ENCODE data around the gene MAVS. TPM values are rescaled to one million over a fixed set of nuclear protein-coding genes. Genes with fewer than 3 reads are reported as not detected.
A peak's percentile ranks its signal among the peaks of the same experiment; 100 is the strongest.

MAVS gene
- total RNA-seq, 1 experiment from 2014 or later: 23.4 TPM

DNA sequence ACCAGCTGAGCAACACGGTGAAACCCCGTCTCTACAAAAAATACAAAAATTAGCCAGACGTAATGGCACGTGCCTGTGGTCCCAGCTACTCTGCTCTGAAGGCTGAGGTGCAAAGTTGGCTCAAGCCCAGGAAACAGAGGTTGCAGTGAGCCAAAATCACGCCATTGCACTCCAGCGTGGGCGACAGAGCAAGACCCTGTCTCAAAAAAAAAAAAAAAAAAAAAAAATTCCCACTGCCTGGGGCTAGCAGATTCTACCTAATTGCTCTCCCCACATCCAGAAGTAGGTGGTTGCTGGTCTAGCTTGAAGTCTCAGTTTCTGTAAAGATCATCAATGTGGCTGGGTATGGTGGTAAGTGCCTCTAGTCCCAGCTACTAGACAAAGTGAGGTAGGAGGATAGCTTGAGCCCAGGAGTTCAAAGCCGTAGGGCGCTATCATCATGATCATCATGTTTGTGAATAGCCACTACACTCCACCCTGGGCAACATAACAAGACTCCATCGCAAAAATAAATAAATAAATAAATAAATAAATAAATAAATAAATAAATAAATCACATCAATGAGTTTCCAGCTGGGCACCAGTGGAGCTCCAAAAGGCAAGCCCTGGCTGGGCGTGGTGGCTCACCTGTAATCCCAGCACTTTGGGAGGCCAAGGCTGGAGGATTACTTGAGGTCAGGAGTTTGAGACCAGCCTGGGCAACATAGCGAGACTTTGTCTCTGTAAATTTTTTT is 32.6 kb upstream of the MAVS start:
- Mint-ChIP-seq H3K27me3 (ENCODE audit: low read depth) (no peaks in the 10 kb centered on the region), H3K4me1 (peaks cover 15% of the 10 kb centered on the region), H3K9me3 (no peaks in the 10 kb centered on the region), H3K27ac (no peak overlapping the region), H3K4me3 (no peak overlapping the region), H3K36me3 (no peaks in the 10 kb centered on the region)
- ChIA-PET CTCF (interaction anchor here (1.2 to 1.8 kb wide), 3 partner anchors 28 to 64 kb away, joined by 4 to 9 read pairs (median 7); partner anchors contain the start of gene CENPB), POLR2A (interaction anchor here (0.6 to 1.1 kb wide), 2 partner anchors 14 to 16 kb away, joined by 3 to 6 read pairs; no protein-coding TSS in a partner anchor)
- no peak for ATAC-seq
- TF ChIP-seq ESRRA (CRISPR knock-in tag; IDR thresholded peaks at IDR 0.05; ENCODE audit: borderline replicate concordance) (no peak), ZNF219 (CRISPR knock-in tag; IDR thresholded peaks at IDR 0.05; ENCODE audit: borderline replicate concordance) (no peak)
- DNase-seq (ENCODE audit: low spot score): no peak

- H3K9me3 Mint-ChIP-seq: no peaks in the 10 kb centered on the region
- POLR2A ChIA-PET: no interaction called here
- TF ChIP-seq ETV6 (CRISPR knock-in tag; IDR thresholded peaks at IDR 0.05): no peak
- TF ChIP-seq MXD4 (CRISPR knock-in tag; IDR thresholded peaks at IDR 0.05; ENCODE audit: borderline replicate concordance): no peak
- no peak for TF ChIP-seq RORB (CRISPR knock-in tag; IDR thresholded peaks at IDR 0.05)
- TF ChIP-seq GRHL2 (CRISPR knock-in tag; IDR thresholded peaks at IDR 0.05; ENCODE audit: insufficient replicate concordance, severe bottlenecking): no peak
- TF ChIP-seq, protein P1, sequence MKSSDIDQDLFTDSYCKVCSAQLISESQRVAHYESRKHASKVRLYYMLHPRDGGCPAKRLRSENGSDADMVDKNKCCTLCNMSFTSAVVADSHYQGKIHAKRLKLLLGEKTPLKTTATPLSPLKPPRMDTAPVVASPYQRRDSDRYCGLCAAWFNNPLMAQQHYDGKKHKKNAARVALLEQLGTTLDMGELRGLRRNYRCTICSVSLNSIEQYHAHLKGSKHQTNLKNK (CRISPR knock-in tag; IDR thresholded peaks at IDR 0.05): no peak
- TF ChIP-seq IRF2 (CRISPR knock-in tag; IDR thresholded peaks at IDR 0.05; ENCODE audit: borderline replicate concordance, low read depth): no peak
- TF ChIP-seq SP1 (CRISPR knock-in tag; conservative IDR thresholded peaks at IDR 0.05): no peak
- H3K27ac Mint-ChIP-seq: no peak overlapping the region
- DNase-seq (ENCODE audit: low spot score) (no peak), ATAC-seq (no peak)
- peaks cover 22% of the 10 kb centered on the region for H3K4me1 Mint-ChIP-seq
- CTCF ChIA-PET: interaction anchor here (1.8 to 6.6 kb wide), 2 partner anchors 27 to 40 kb away, joined by 6 to 92 read pairs; partner anchors contain the start of gene CENPB
- no peaks in the 10 kb centered on the region for H3K27me3 Mint-ChIP-seq (ENCODE audit: low read depth)
- no peak overlapping the region for H3K4me3 Mint-ChIP-seq
- H3K36me3 Mint-ChIP-seq: no peaks in the 10 kb centered on the region
These were observed 31.6 kb upstream of the MAVS start for GRCh38 chr20:3814928-3815495.

DNA sequence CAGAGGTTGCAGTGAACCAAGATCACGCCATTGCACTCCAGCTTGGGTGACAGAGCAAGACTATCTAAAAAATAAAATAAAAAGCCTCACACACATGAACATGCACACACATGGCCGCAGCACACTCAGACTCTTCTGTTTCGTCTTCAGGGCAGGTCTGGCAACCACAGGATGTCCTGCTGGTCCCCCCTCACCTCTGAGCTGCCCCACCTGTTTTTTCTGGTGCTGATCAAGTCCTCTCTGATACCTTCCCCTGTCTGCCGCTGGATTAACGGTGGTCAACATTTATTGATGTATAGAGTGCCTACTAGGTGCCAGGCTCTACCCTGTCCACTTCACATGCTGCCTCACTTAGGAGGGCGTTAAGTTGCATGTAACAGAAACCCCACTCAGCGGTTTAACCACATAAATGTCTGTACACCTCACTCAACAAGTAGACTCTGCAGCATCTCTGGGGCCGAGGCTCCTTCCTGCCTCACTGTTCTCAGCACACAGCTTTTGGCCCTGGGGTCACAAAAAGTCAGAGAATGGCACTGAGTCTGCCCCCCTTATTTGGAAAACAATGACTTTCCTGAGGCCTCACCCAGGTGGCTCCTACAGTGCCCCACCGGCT is 30.8 kb upstream of the MAVS start:
- ChIA-PET POLR2A (no interaction called here), CTCF (interaction anchor here (1.8 to 6.6 kb wide), 2 partner anchors 28 to 39 kb away, joined by 6 to 92 read pairs; partner anchors contain the start of gene CENPB)
- no peaks in the 10 kb centered on the region for H3K27me3 Mint-ChIP-seq (ENCODE audit: low read depth)
- ATAC-seq (no peak), DNase-seq (ENCODE audit: low spot score) (no peak)
- TF ChIP-seq ATF1 (CRISPR knock-in tag; IDR thresholded peaks at IDR 0.05): no peak
- no peak for TF ChIP-seq KAT7 (CRISPR knock-in tag; IDR thresholded peaks at IDR 0.05; ENCODE audit: borderline replicate concordance)
- H3K4me1 Mint-ChIP-seq: peaks cover 23% of the 10 kb centered on the region
- H3K4me3 Mint-ChIP-seq: no peak overlapping the region
- no peaks in the 10 kb centered on the region for H3K9me3 Mint-ChIP-seq
- H3K36me3 Mint-ChIP-seq: no peaks in the 10 kb centered on the region
- H3K27ac Mint-ChIP-seq: no peak overlapping the region

DNA sequence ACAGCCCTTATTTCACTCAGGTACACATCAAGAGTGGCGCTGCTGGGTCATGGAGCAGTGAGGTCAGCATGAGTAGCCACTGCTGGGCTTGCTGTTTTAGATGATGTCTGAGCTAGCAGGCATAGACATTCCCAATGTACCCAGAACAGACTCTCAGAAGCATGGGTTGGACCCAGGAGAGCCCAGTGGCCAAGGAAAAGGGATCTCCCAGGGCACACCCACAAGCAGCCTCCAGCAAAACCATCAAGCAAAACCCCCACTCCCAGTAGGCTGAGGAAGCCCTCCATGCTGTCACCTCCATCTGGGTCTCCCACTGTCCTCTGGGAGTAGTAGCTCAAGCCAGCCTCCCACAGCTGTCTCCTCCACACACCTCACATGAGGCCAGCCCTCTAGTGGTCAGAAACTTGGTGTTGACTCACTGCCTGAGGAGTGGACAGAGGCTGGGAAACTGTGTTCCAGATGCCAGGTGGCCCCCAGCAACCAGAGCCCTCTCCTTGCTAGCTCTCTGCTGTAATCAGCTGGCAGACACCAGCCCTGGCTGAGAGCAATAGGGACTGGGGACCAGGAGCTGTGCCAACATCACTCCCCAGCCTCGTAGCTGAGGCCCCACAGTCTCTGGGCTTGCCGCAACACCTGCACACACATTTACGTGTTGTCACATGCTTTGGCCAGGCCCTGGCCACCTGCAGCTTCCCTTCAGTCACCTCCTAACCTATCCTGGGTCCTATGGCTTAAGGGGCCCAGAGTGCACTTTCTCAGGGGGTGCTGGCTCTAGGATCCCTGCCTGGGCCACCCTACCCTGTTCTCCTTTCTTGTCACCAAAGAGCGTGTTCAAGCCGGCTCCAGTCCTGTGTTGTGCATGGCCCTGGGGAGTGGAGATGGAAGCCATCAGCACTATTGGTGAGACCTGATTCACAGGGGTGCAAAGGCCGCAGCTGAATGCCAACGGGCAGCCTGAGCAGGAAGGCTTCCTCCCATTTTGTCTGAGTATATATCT is 28.2 kb upstream of the MAVS start:
- ATAC-seq (peak; percentile 43), DNase-seq (ENCODE audit: low spot score) (peak; percentile 75)
- Mint-ChIP-seq H3K27ac (peak overlapping the region; percentile 11; the same call in 1 of the 2 replicates), H3K27me3 (ENCODE audit: low read depth) (no peaks in the 10 kb centered on the region), H3K36me3 (no peaks in the 10 kb centered on the region), H3K4me1 (peaks cover 28% of the 10 kb centered on the region), H3K9me3 (no peaks in the 10 kb centered on the region), H3K4me3 (no peak overlapping the region)
- TF ChIP-seq ZNF512 (CRISPR knock-in tag; IDR thresholded peaks at IDR 0.05; ENCODE audit: borderline replicate concordance): no peak
- peak; percentile 56; the same call in 1 of the 2 replicates for TF ChIP-seq GABPB1 (CRISPR knock-in tag; IDR thresholded peaks at IDR 0.05)
- TF ChIP-seq, protein P2, sequence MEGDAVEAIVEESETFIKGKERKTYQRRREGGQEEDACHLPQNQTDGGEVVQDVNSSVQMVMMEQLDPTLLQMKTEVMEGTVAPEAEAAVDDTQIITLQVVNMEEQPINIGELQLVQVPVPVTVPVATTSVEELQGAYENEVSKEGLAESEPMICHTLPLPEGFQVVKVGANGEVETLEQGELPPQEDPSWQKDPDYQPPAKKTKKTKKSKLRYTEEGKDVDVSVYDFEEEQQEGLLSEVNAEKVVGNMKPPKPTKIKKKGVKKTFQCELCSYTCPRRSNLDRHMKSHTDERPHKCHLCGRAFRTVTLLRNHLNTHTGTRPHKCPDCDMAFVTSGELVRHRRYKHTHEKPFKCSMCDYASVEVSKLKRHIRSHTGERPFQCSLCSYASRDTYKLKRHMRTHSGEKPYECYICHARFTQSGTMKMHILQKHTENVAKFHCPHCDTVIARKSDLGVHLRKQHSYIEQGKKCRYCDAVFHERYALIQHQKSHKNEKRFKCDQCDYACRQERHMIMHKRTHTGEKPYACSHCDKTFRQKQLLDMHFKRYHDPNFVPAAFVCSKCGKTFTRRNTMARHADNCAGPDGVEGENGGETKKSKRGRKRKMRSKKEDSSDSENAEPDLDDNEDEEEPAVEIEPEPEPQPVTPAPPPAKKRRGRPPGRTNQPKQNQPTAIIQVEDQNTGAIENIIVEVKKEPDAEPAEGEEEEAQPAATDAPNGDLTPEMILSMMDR (IDR thresholded peaks at IDR 0.05): peak; percentile 43
- TF ChIP-seq MLX (CRISPR knock-in tag; IDR thresholded peaks at IDR 0.05): no peak
- TF ChIP-seq ETV6 (CRISPR knock-in tag; IDR thresholded peaks at IDR 0.05): no peak
- ChIA-PET POLR2A (interaction anchor here (0.6 to 1.7 kb wide), 5 partner anchors 19 to 69 kb away, joined by 3 to 8 read pairs (median 4); partner anchors contain the start of gene SPEF1), CTCF (interaction anchor here (0.6 to 6.6 kb wide), 28 partner anchors 10 to 253 kb away, joined by 3 to 92 read pairs (median 5); partner anchors contain the start of genes ADAM33, ADISSP, CDC25B and CENPB)
